NOMO-1 (cell line): ENCODE data around the gene CSE1L.
"Not testable (repeated sequence)": the region's sequence is repeated elsewhere in the genome, so short reads cannot be mapped to it uniquely, and the experiment has no call there.

ENCODE experiments used
- DNase-seq, 2 experiments: peaks; one replicate each; lab custom pipeline; 2025; ENCODE audit not compliant: unreplicated experiment in 2 of 2; lab: John Stamatoyannopoulos, UW

The CSE1L gene

DNA sequence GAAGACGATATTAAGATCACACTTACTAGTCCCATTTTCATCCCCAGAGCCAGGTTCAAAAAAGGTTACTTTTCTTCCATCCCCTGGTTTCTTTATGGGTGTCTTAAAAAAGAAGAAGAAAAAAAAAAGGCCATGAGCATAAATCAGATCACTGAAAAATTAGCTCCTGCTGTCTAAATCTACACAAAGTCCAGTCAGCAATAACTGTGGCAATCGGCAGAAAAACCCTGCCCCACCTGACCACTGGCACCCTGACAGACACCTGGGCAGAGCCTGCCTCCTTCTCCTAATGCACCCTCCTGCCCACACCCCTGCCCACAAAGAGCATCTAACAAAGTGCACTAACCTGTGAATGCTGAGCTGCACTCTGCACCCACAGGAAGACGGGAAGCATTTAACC, 72.2 kb downstream of the CSE1L start:
- DNase-seq: no peak

DNA sequence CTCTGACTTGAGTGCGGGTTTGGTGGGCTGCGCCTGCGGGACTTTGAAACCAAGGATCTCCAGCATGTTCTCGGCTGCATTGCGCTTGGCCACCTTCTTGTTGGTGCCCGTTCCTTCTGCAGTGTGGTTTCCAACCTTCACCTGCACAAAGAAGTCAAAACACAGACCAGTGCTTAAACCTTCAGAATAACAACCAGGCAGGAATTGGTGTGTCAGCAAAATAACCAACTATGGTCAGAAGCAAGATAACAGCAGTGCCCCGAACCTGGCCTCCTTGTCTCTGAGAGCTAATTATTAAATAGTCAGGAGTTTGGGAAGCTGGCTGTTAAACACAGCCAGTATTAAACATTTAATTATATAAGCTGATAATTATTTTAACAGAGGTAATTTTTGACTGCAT, 73.9 kb downstream of the CSE1L start:
- no peak for DNase-seq

DNA sequence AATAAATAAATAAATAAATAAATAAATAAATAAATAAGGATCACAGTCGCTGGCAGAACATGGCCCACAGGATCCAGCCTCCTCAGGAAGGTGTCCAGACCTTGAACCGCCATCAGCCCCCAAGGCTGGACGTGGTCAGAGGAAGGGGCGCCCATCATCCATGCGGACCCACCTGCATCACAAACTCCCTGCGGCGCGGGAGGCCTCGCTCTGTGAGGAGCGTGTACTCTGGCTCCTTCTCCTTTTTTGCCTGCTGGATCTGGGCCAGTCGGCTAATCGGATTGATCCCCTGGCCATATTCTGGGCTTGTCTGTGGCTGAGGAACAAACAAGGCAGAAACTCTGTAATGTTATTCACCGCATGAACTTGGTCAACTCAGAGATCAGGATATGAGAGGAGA, 76.8 kb downstream of the CSE1L start:
- DNase-seq: no peak

DNA sequence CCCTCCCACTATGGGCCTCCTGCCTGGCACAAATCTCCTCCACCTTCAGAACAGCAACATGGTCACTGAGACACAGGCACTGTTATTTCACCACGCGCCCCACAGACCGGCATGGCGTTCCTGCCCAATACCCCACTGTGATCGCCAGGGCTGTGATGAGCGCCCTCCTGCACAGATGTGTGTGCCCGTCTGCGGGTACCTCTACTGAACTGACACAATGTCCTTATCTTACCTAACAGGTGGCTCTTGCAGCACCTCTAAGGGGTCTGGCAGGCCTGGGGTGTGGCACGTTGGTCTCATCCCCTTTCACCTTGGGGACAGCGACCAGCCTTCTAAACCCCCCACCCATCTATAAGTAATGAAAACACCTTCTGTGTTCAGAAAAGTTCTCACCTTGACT, 77.9 kb downstream of the CSE1L start:
- DNase-seq: no peak

DNA sequence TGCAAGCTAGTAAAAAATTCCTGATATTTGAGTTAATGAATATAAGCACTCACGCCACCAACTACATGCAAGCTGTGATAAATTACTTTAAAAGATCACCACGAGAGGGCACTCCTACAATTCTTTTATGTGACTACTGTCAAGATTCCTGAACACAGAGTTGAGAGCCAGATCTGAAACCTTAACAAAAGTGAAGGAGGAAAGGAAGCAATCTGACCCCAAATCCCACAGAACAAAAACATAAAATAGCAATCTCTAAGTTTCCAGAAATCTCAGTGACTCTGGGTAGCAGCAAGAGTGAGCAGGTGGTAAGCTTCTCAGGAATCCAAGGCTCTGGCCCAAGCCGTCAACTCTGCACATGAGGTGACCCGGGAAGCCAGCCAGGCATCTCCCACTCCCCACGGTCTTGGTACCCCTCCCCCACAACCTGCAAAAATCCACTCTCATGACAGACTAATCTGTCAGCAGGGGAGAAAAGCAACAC, 86.9 kb downstream of the CSE1L start:
- peak in 1 of 2 experiments; percentile 31 for DNase-seq

DNA sequence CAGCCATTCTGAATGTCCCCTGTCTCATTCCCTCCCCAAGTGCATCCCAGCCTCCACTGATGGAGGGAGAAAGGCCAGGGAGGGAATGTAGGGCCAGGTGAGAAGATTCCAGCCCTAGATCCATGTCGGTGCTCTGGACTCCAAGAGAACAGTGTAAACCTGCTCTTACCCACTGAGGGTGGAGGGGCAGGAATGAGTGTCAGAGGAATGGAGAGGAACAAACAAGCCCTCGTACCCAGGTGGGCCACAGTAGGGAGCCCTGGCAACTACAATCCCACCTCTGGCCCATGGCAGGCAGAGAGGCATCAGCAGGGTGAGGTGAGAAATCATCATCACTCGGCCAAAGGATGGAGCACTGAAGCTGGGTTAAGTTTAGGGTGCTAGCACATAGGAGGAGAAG, 87.5 kb downstream of the CSE1L start:
- no peak for DNase-seq

GRCh38 chr20:49134797-49135196, 88.7 kb downstream of the CSE1L start:
- not testable (repeated sequence) for DNase-seq

DNA sequence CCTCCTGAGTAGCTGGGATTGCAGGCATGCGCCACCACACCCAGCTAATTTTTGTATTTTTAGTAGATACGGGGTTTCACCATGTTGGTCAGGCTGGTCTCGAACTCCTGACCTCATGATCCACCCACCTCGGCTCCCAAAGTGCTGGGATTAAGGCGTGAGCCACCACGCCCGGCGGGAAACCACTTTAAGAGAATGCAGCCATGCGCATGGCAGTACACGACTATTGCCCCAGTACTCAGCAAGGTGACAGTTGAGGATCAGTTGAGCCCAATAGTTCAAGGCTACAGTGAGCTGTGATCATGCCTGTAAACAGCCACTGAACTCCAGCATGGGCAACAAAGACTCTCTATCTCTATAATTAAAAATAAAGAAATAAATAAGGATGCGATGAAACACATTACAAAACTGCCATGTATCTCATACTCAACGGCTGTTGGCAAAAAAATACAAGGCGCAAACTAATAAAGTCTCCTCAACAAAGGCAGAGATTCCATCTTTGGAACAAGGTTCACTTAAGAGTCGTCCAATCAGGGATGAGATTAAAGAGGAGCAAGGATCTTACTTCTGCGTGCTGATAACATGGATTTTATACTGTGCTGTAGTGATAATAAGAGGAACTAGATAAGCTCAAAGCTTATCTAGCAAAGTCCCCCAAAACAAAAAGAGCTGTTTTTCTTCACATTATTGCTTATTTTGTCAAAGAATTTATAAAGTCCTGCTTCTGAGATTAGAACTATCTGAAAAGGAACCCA, 90.9 kb downstream of the CSE1L start:
- no peak for DNase-seq

- DNase-seq: no peak
Measured at GRCh38 chr20:49138431-49138830, 92.3 kb downstream of the CSE1L start.

DNA sequence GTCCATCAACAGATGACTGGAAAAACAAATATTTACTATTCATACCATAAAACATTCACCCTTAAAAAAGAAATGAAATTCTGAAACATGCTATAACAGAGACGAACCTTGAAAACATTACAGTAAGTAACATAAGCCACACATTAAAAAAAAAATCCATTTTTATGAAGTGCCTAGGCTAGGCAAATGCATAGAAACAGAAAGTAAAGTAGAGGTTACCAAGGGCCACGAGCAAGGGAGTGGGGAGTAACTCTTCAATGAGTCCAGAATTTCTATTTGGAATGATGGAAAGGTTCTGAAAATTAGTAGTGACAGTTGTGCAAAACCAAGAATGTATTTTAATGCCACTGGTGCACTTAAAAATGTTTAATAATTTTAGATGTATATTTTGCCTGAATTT, 94.3 kb downstream of the CSE1L start:
- no peak for DNase-seq

- no peak for DNase-seq
Measured at GRCh38 chr20:49140834-49141233, 94.7 kb downstream of the CSE1L start.
